PC-3 (cell line): ENCODE measurements around the gene CLDN34. TPM values are rescaled to one million over a fixed set of nuclear protein-coding genes. Genes with fewer than 3 reads are reported as not detected.

Experiments
- ATAC-seq: fragments of 200-7000 bp; cut with Tn5 transposase; 2 replicates; pipeline ENCODE4 v1.9.1; 2020; ENCODE audit warnings: mild to moderate bottlenecking, moderate library complexity
- BruUV-seq: library from RNA; stranded (reverse); fragments of 400-500 nt; replicated peaks from 2 replicates; lab custom pipeline; 2021; lab: Mats Ljungman, UMichigan
- CTCF ChIA-PET: fragments of 300-600 bp; sonication (Branson Sonifier 250); formaldehyde crosslinking; loops from one replicate; lab custom pipeline; 2022; ENCODE audit warnings: antibody characterized with exemption; lab: Charles Lee
- POLR2A ChIA-PET: fragments of 300-600 bp; sonication (Branson Sonifier 250); formaldehyde crosslinking; loops from one replicate; lab custom pipeline; 2022; ENCODE audit warnings: antibody characterized with exemption; ENCODE audit not compliant: unreplicated experiment; lab: Charles Lee
- DNase-seq: peaks from one replicate; pipeline ENCODE4 v3.0.0-alpha.2; 2015
- H2AFZ ChIP-seq: fragments of 300-600 bp; sonication (generic); 2 replicates; pipeline ENCODE4 v1.6.0; 2016; ENCODE audit warnings: antibody characterized with exemption, low read length
- H3F3A ChIP-seq: fragments of 300-600 bp; sonication (generic); one replicate; pipeline ENCODE4 v1.6.0; 2017; ENCODE audit warnings: antibody characterized with exemption, low read length, control low read depth, mild to moderate bottlenecking; ENCODE audit not compliant: unreplicated experiment
- H3K27ac ChIP-seq: fragments of 300-600 bp; sonication (generic); 2 replicates; pipeline ENCODE4 v1.5.1; 2016; ENCODE audit warnings: mild to moderate bottlenecking, low read length
- H3K27me3 ChIP-seq: fragments of 300-600 bp; sonication (generic); 2 replicates; pipeline ENCODE4 v1.6.1; 2016; ENCODE audit warnings: low read length, mixed read lengths
- H3K36me3 ChIP-seq: fragments of 300-600 bp; sonication (generic); 2 replicates; pipeline ENCODE4 v1.6.1; 2016; ENCODE audit warnings: low read depth, mixed run types, low read length, mixed read lengths
- H3K4me1 ChIP-seq: fragments of 300-600 bp; sonication (generic); 2 replicates; pipeline ENCODE4 v1.5.1; 2016; ENCODE audit warnings: low read length; ENCODE audit not compliant: insufficient read depth
- H3K4me2 ChIP-seq: fragments of 300-600 bp; sonication (generic); 2 replicates; pipeline ENCODE4 v1.6.0; 2016; ENCODE audit warnings: low read length
- H3K4me3 ChIP-seq: fragments of 300-600 bp; sonication (generic); 2 replicates; pipeline ENCODE4 v1.5.1; 2016; ENCODE audit warnings: mild to moderate bottlenecking, low read length, mixed read lengths
- H3K79me2 ChIP-seq: fragments of 300-600 bp; sonication (generic); 2 replicates; pipeline ENCODE4 v1.6.1; 2017; ENCODE audit warnings: low read length, mixed read lengths
- H3K9ac ChIP-seq: fragments of 300-600 bp; sonication (generic); 2 replicates; pipeline ENCODE4 v1.6.0; 2016; ENCODE audit warnings: mild to moderate bottlenecking, low read length
- H3K9me2 ChIP-seq: fragments of 300-600 bp; sonication (generic); replicated peaks from 2 replicates; pipeline ENCODE4 v1.6.1; 2016; ENCODE audit warnings: mixed run types, low read length, mixed read lengths
- H3K9me3 ChIP-seq: fragments of 300-600 bp; sonication (generic); 2 replicates; pipeline ENCODE4 v1.6.1; 2016; ENCODE audit warnings: low read length, mixed read lengths
- H4K20me1 ChIP-seq: fragments of 300-600 bp; sonication (generic); 2 replicates; pipeline ENCODE4 v1.6.1; 2016; ENCODE audit warnings: low read length, mixed read lengths
- EZH2 ChIP-seq: fragments of 300-600 bp; sonication (generic); IDR thresholded peaks from one replicate; pipeline ENCODE4 v1.6.1; 2017; ENCODE audit warnings: antibody characterized with exemption, mild to moderate bottlenecking, low read length; ENCODE audit not compliant: unreplicated experiment
- EZH2phosphoT487 ChIP-seq: fragments of 300-600 bp; sonication (generic); IDR thresholded peaks from 2 replicates; pipeline ENCODE4 v1.6.1; 2018; ENCODE audit warnings: mild to moderate bottlenecking, antibody characterized with exemption, low read length, borderline replicate concordance
- intact Hi-C: fragments of 100-400 bp; cut with micrococcal nuclease; formaldehyde crosslinking; loops from 2 replicates; pipeline ENCODE4 v1.9.0; 2023
- total RNA-seq: library from RNA; depleted of rRNA; stranded (reverse); fragments of >200 nt; gene quantifications from 2 replicates; pipeline ENCODE4 v1.2.3, GENCODE V29; 2014
- TF ChIP-seq, protein P1 (sequence below): fragments of 300-600 bp; sonication (generic); conservative IDR thresholded peaks from 2 replicates; pipeline ENCODE4 v1.5.1; 2017; ENCODE audit warnings: antibody characterized with exemption, low read depth, mild to moderate bottlenecking, low read length

CLDN34 gene
- total RNA-seq, 1 experiment from 2014 or later, result 0.66 TPM

DNA sequence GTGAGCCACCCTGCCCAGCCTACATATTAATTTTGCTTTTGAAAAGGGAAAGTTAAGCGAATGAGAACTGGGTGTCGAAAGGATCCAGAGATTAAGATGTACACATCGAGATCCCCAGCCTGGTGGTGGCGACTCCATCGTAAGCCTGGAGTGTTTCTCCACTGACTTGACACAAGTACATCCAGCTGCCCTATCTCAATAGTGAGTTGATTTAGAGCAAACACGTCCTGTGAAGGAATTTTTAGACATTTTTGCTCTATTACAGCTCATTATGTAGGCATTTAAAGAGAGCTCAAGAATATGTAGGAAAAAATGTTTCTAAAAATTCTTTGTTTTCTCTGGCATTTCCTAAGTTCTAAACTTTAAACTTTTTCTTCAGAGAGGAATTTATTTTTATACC is 11.7 kb upstream of the CLDN34 start:
- H3K79me2 ChIP-seq, result no peaks in the 10 kb centered on the region
- H3F3A ChIP-seq, result no peaks in the 10 kb centered on the region
- H3K4me3 ChIP-seq, result no peak overlapping the region
- H3K36me3 ChIP-seq, result no peaks in the 10 kb centered on the region
- ChIA-PET POLR2A (interaction anchor here (0.6 kb wide), 1 partner anchor 28 kb away, joined by 3 read pairs; no protein-coding TSS in a partner anchor), CTCF (no interaction called here)
- no peaks in the 10 kb centered on the region for H4K20me1 ChIP-seq
- TF ChIP-seq EZH2phosphoT487, result no peak
- TF ChIP-seq, protein P1, sequence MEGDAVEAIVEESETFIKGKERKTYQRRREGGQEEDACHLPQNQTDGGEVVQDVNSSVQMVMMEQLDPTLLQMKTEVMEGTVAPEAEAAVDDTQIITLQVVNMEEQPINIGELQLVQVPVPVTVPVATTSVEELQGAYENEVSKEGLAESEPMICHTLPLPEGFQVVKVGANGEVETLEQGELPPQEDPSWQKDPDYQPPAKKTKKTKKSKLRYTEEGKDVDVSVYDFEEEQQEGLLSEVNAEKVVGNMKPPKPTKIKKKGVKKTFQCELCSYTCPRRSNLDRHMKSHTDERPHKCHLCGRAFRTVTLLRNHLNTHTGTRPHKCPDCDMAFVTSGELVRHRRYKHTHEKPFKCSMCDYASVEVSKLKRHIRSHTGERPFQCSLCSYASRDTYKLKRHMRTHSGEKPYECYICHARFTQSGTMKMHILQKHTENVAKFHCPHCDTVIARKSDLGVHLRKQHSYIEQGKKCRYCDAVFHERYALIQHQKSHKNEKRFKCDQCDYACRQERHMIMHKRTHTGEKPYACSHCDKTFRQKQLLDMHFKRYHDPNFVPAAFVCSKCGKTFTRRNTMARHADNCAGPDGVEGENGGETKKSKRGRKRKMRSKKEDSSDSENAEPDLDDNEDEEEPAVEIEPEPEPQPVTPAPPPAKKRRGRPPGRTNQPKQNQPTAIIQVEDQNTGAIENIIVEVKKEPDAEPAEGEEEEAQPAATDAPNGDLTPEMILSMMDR, result no peak
- no peak for TF ChIP-seq EZH2
- ATAC-seq, result no peak
- no peak overlapping the region for H3K4me2 ChIP-seq
- no peaks in the 10 kb centered on the region for H3K9me3 ChIP-seq
- H3K4me1 ChIP-seq, result no peaks in the 10 kb centered on the region
- H2AFZ ChIP-seq, result no peak overlapping the region
- no peak overlapping the region for H3K27ac ChIP-seq
- no peaks in the 10 kb centered on the region for H3K9me2 ChIP-seq
- intact Hi-C loops, result no loop called here
- no peak for DNase-seq
- H3K27me3 ChIP-seq, result no peaks in the 10 kb centered on the region
- no TSS peak for BruUV-seq
- H3K9ac ChIP-seq, result no peak overlapping the region

- DNase-seq, result peak; percentile 2
- H3K27ac ChIP-seq, result no peak overlapping the region
- TF ChIP-seq, protein P1, result peak; percentile 30; the same call in 1 of the 2 replicates
- TF ChIP-seq EZH2phosphoT487, result no peak
- H3K27me3 ChIP-seq, result no peaks in the 10 kb centered on the region
- no peak overlapping the region for H3K9ac ChIP-seq
- H3K4me2 ChIP-seq, result no peak overlapping the region
- no peaks in the 10 kb centered on the region for H3K9me2 ChIP-seq
- no peaks in the 10 kb centered on the region for H3K79me2 ChIP-seq
- H3F3A ChIP-seq, result no peaks in the 10 kb centered on the region
- intact Hi-C loops, result no loop called here
- POLR2A ChIA-PET, result no interaction called here
- no peaks in the 10 kb centered on the region for H3K36me3 ChIP-seq
- no peak overlapping the region for H2AFZ ChIP-seq
- CTCF ChIA-PET, result no interaction called here
- BruUV-seq, result no TSS peak
- no peaks in the 10 kb centered on the region for H4K20me1 ChIP-seq
- H3K9me3 ChIP-seq, result no peaks in the 10 kb centered on the region
- H3K4me1 ChIP-seq, result no peaks in the 10 kb centered on the region
- no peak for ATAC-seq
- H3K4me3 ChIP-seq, result no peak overlapping the region
These were observed 9.4 kb upstream of the CLDN34 start for GRCh38 chrX:9957743-9958142.

DNA sequence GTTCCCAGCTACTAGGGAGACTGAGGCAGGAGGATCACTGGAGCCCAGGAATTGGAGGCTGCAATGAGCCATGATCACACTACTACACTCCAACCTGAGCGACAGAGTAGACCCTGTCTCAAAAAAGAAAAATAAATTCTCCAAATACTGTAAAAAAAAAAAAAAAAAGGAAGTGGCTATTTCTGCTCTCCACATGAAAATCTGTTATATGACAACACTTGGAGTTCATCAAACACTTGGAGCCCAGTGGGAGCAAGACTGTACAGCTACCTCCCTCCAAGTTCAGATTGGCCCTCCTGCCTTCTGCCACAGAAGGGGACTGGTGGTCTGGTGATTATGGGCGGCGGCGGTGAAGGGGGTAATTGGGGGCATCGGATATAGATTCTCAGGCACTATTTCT is 9.0 kb upstream of the CLDN34 start:
- intact Hi-C loops, result no loop called here
- Histone ChIP-seq H3K9me3 (no peaks in the 10 kb centered on the region), H3K4me2 (no peak overlapping the region), H3K79me2 (no peaks in the 10 kb centered on the region), H3K9ac (no peak overlapping the region), H3K4me1 (no peaks in the 10 kb centered on the region), H3F3A (no peaks in the 10 kb centered on the region), H3K9me2 (no peaks in the 10 kb centered on the region), H3K36me3 (no peaks in the 10 kb centered on the region), H3K27me3 (no peaks in the 10 kb centered on the region), H3K4me3 (no peak overlapping the region), H4K20me1 (no peaks in the 10 kb centered on the region), H3K27ac (no peak overlapping the region), H2AFZ (no peak overlapping the region)
- POLR2A ChIA-PET, result no interaction called here
- no TSS peak for BruUV-seq
- CTCF ChIA-PET, result no interaction called here
- TF ChIP-seq EZH2 (no peak), EZH2phosphoT487 (no peak)
- TF ChIP-seq, protein P1, result no peak; the same call in 1 of the 2 replicates
- ATAC-seq (no peak), DNase-seq (no peak)
